ENCODE measurements around the gene CREB3L2. TPM values are rescaled to one million over a fixed set of nuclear protein-coding genes. Genes with fewer than 3 reads are reported as not detected.

Gene CREB3L2
- polyA plus RNA-seq, 3 donors, result 6.9 to 12.9 (median 11.9) TPM

GRCh38 chr7:138032770-138033169 lies 30.9 kb upstream of the CREB3L2 start:
- H3K36me3 ChIP-seq (replicated peaks in 1 of 2; ENCODE audit: control insufficient read depth in 1 of 2, insufficient read depth in 2 of 2, low read length in 2 of 2), result no peaks in the 10 kb centered on the region
- Mint-ChIP-seq H3K36me3 (no peaks in the 10 kb centered on the region), H3K4me1 (peaks cover 8% of the 10 kb centered on the region), H3K9me3 (peaks cover 10 to 32% (median 17%) of the 10 kb centered on the region in 7 donors), H3K27me3 (ENCODE audit: low read depth in 3 of 3) (peaks cover 0 to 3% (median 0%) of the 10 kb centered on the region in 3 donors), H3K4me3 (no peak overlapping the region), H3K27ac (no peak overlapping the region)
- no peak for TF ChIP-seq CTCF (IDR thresholded peaks at IDR 0.05)
- DNase-seq, result no peak
- H3K4me3 ChIP-seq (replicated peaks in 1 of 3; ENCODE audit: low read depth in 2 of 3, low read length in 3 of 3), result no peak overlapping the region
- H3K4me2 ChIP-seq (replicated peaks; ENCODE audit: extremely low read depth, low read length, poor library complexity, severe bottlenecking), result no peak overlapping the region
- no CpG with 5 or more reads among the region's 3 CpGs for WGBS (ENCODE audit: insufficient coverage)
- intact Hi-C loops (cut with micrococcal nuclease), result no loop called here
- no peaks in the 10 kb centered on the region for H3K79me2 ChIP-seq (ENCODE audit: insufficient read depth, low read length)
- no peak overlapping the region for H3K9ac ChIP-seq (ENCODE audit: insufficient read depth, low read length, poor library complexity, severe bottlenecking)
- no peaks in the 10 kb centered on the region for H3K27me3 ChIP-seq (ENCODE audit: control insufficient read depth in 2 of 2, insufficient read depth in 2 of 2, low read length in 2 of 2)
- H2AFZ ChIP-seq (ENCODE audit: insufficient read depth, low read depth, low read length, poor library complexity, severe bottlenecking), result no peak overlapping the region
- peaks cover 21 to 22% of the 10 kb centered on the region in 2 donors for H3K9me3 ChIP-seq (replicated peaks in 1 of 2; ENCODE audit: control insufficient read depth in 1 of 2, insufficient read depth in 1 of 2, low read length in 2 of 2)
- H3K4me1 ChIP-seq (ENCODE audit: control insufficient read depth in 1 of 2, insufficient read depth in 2 of 2, low read length in 2 of 2), result peaks cover 8 to 9% of the 10 kb centered on the region in 2 donors
- H3K27ac ChIP-seq (ENCODE audit: low read depth in 1 of 2, low read length in 2 of 2), result no peak overlapping the region
- no peaks in the 10 kb centered on the region for H4K20me1 ChIP-seq (ENCODE audit: insufficient read depth, low read length)

- peaks cover 12 to 13% of the 10 kb centered on the region in 2 donors for H3K4me1 ChIP-seq (ENCODE audit: control insufficient read depth in 1 of 2, insufficient read depth in 2 of 2, low read length in 2 of 2)
- H3K4me3 ChIP-seq (replicated peaks in 1 of 3; ENCODE audit: low read depth in 2 of 3, low read length in 3 of 3), result no peak overlapping the region
- no peaks in the 10 kb centered on the region for H3K79me2 ChIP-seq (ENCODE audit: insufficient read depth, low read length)
- peaks cover 0 to 3% (median 2%) of the 10 kb centered on the region in 3 donors for H3K27me3 Mint-ChIP-seq (ENCODE audit: low read depth in 3 of 3)
- H2AFZ ChIP-seq (ENCODE audit: insufficient read depth, low read depth, low read length, poor library complexity, severe bottlenecking), result no peak overlapping the region
- H3K9me3 ChIP-seq (replicated peaks in 1 of 2; ENCODE audit: control insufficient read depth in 1 of 2, insufficient read depth in 1 of 2, low read length in 2 of 2), result peaks cover 21% of the 10 kb centered on the region in 2 donors
- no peaks in the 10 kb centered on the region for H3K27me3 ChIP-seq (ENCODE audit: control insufficient read depth in 2 of 2, insufficient read depth in 2 of 2, low read length in 2 of 2)
- peaks cover 8% of the 10 kb centered on the region for H3K4me1 Mint-ChIP-seq
- H3K9me3 Mint-ChIP-seq, result peaks cover 10 to 31% (median 17%) of the 10 kb centered on the region in 7 donors
- no peak for DNase-seq
- intact Hi-C loops (cut with micrococcal nuclease), result no loop called here
- no peak overlapping the region for H3K9ac ChIP-seq (ENCODE audit: insufficient read depth, low read length, poor library complexity, severe bottlenecking)
- H3K4me3 Mint-ChIP-seq, result no peak overlapping the region
- no peak overlapping the region for H3K27ac ChIP-seq (ENCODE audit: low read depth in 1 of 2, low read length in 2 of 2)
- no peaks in the 10 kb centered on the region for H3K36me3 Mint-ChIP-seq
- no peaks in the 10 kb centered on the region for H4K20me1 ChIP-seq (ENCODE audit: insufficient read depth, low read length)
- H3K4me2 ChIP-seq (replicated peaks; ENCODE audit: extremely low read depth, low read length, poor library complexity, severe bottlenecking), result no peak overlapping the region
- H3K27ac Mint-ChIP-seq, result no peak overlapping the region
- TF ChIP-seq CTCF (IDR thresholded peaks at IDR 0.05), result no peak
- no peaks in the 10 kb centered on the region for H3K36me3 ChIP-seq (replicated peaks in 1 of 2; ENCODE audit: control insufficient read depth in 1 of 2, insufficient read depth in 2 of 2, low read length in 2 of 2)
Observed at GRCh38 chr7:138032186-138032585, 30.3 kb upstream of the CREB3L2 start.

Data from CD14-positive monocyte (primary cell).